GM19438 (cell line): ENCODE measurements around the gene SAFB2.

ENCODE experiments used
- ATAC-seq: cut with Tn5 transposase; IDR thresholded peaks from one replicate; pipeline ENCODE4 v1.9.1; 2021; ENCODE audit warnings: low read depth; ENCODE audit not compliant: unreplicated experiment

The SAFB2 gene

GRCh38 chr19:5622465-5623396 is at the start of gene SAFB2, which contains the start of gene SAFB:
Gene SAFB2 (minus strand): TSS chr19:5622776. CDS start chr19:5622715, 61 bp downstream.
Gene SAFB (plus strand): TSS chr19:5623083. CDS start chr19:5623206, 123 bp downstream.
- peak; percentile 77 for ATAC-seq

- no peak for ATAC-seq
These were observed 49.0 kb upstream of the SAFB2 start for GRCh38 chr19:5671600-5671999.

GRCh38 chr19:5669212-5669611 is 46.6 kb upstream of the SAFB2 start:
- ATAC-seq = no peak

GRCh38 chr19:5667751-5668271 is 45.2 kb upstream of the SAFB2 start:
- ATAC-seq = no peak

GRCh38 chr19:5666921-5667610 is 44.5 kb upstream of the SAFB2 start:
- no peak for ATAC-seq

- no peak for ATAC-seq
These were observed 43.4 kb upstream of the SAFB2 start for GRCh38 chr19:5665781-5666513.

- no peak for ATAC-seq
These were observed 41.9 kb upstream of the SAFB2 start for GRCh38 chr19:5664515-5664914.

- ATAC-seq = no peak
These were observed 41.3 kb upstream of the SAFB2 start for GRCh38 chr19:5663904-5664303.

- no peak for ATAC-seq
These were observed 38.9 kb upstream of the SAFB2 start for GRCh38 chr19:5661483-5661882.

GRCh38 chr19:5655412-5655811 is 32.8 kb upstream of the SAFB2 start:
- no peak for ATAC-seq

- ATAC-seq = no peak
These were observed 32.4 kb upstream of the SAFB2 start for GRCh38 chr19:5654931-5655330.

GRCh38 chr19:5652261-5652660 is 29.7 kb upstream of the SAFB2 start:
- ATAC-seq = no peak

GRCh38 chr19:5651361-5651760 is 28.8 kb upstream of the SAFB2 start:
- ATAC-seq = no peak

- no peak for ATAC-seq
These were observed 25.9 kb upstream of the SAFB2 start for GRCh38 chr19:5648464-5648863.

- ATAC-seq = no peak
These were observed 24.1 kb upstream of the SAFB2 start for GRCh38 chr19:5646703-5647102.

GRCh38 chr19:5645409-5645808 is 22.8 kb upstream of the SAFB2 start:
- ATAC-seq = no peak

GRCh38 chr19:5644037-5644436 is 21.5 kb upstream of the SAFB2 start:
- no peak for ATAC-seq

- no peak for ATAC-seq
These were observed 20.5 kb upstream of the SAFB2 start for GRCh38 chr19:5643060-5643459.

GRCh38 chr19:5642204-5642603 is 19.6 kb upstream of the SAFB2 start:
- ATAC-seq = no peak

- ATAC-seq = no peak
These were observed 18.6 kb upstream of the SAFB2 start for GRCh38 chr19:5641171-5641570.

- ATAC-seq = no peak
These were observed 15.4 kb upstream of the SAFB2 start for GRCh38 chr19:5637971-5638370.
